ENCODE results near the gene MCHR1.

The MCHR1 gene

DNA sequence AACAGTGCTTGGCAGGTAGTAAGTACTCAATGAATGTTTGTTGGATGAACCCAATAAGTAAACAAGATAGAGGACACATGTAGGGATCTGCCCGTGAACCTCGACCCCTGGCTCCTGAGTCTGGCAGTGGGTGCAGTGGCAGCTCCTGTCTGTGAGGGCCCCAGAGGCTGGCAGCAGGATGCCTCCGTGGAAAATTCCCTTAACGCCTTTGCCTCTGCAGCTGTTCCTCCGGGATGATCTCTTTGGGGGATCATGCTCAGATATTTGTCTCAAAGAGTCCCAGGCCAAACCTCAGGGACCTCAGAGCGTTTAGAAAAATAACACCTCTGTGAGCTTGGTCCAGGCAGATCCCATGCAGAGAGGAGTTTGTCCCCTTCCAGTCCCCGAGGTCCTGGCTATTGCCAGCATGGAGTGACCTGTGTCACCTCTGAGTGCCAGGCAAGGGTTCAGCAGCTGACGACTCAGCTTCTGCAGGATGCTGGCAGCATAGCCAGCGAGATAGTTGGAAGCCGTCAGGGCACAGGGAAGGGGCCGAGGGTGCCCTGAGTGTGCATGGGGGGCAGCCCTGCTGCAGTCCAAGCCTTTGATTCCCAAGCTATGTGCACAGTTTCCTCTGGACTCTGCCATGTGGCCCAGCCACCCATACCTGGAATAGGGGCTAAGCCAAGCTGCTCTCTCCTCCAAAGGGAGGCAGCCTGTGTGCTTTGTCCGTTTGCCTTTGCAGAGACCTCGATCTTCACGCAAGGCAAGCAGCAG, 613 bp upstream of the MCHR1 start:
- TF ChIP-seq, protein P1, sequence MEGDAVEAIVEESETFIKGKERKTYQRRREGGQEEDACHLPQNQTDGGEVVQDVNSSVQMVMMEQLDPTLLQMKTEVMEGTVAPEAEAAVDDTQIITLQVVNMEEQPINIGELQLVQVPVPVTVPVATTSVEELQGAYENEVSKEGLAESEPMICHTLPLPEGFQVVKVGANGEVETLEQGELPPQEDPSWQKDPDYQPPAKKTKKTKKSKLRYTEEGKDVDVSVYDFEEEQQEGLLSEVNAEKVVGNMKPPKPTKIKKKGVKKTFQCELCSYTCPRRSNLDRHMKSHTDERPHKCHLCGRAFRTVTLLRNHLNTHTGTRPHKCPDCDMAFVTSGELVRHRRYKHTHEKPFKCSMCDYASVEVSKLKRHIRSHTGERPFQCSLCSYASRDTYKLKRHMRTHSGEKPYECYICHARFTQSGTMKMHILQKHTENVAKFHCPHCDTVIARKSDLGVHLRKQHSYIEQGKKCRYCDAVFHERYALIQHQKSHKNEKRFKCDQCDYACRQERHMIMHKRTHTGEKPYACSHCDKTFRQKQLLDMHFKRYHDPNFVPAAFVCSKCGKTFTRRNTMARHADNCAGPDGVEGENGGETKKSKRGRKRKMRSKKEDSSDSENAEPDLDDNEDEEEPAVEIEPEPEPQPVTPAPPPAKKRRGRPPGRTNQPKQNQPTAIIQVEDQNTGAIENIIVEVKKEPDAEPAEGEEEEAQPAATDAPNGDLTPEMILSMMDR (conservative IDR thresholded peaks at IDR 0.05; ENCODE audit: control insufficient read depth, insufficient read depth, low read depth, low read length): no peak
- H3K4me3 ChIP-seq (ENCODE audit: control insufficient read depth, low read depth, low read length): no peak overlapping the region

DNA sequence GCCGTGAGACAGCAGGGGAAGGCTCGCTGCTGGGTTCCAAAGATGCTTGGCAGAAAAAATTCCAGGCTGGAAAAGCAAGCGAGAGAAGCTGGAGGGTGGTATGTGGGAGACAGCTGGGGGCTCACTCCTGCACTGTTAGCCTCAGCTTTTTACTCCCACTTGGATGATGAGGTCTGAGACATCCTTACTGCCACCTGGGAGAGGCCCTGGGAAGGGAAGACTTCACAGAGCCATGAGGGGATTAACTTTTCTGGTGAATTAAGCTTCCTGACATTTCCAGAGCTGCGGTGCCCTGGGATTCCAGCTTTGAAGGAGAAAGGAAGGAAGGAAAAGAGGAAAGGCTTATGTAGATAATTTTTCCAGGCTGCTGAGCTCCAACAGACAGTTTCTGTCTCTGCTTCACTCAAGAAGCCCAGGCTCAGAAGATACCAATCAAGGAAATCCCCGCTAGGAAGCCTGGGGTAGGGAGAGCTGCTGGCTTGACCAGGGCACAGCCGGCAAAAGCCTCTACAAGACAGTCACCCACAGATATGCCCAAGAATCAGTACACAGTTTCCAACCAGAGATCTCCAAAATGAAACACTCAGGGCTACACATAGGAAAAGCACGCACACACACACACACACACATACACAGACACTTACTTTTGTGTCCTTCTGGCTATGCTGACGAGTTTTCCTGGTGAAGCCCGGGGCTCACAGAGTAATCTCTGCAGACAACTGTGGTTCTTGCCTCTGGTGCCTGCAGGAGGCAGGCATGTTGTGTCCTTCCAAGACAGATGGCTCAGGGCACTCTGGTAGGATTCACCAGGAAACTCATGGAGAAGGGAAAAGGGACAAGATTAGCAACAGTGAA, 907 bp downstream of the MCHR1 start:
- DNase-seq (ENCODE audit: low read depth): peak; percentile 15
- no peak overlapping the region for H3K4me3 ChIP-seq (ENCODE audit: control insufficient read depth, low read depth, low read length)
- TF ChIP-seq, protein P1 (conservative IDR thresholded peaks at IDR 0.05; ENCODE audit: control insufficient read depth, insufficient read depth, low read depth, low read length): peak; percentile 10

More for the DNA sequence above, 613 bp upstream of the MCHR1 start:
- DNase-seq (ENCODE audit: low read depth): no peak

DNA sequence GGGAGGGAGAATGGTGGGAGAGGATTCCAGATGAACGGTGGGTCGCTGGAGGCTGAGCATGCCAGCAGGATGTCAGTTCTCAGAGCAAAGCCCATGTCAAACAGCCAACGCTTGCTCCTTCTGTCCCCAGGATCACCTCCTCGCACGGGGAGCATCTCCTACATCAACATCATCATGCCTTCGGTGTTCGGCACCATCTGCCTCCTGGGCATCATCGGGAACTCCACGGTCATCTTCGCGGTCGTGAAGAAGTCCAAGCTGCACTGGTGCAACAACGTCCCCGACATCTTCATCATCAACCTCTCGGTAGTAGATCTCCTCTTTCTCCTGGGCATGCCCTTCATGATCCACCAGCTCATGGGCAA, 1.5 kb downstream of the MCHR1 start:
- H3K4me3 ChIP-seq (ENCODE audit: control insufficient read depth, low read depth, low read length): no peak overlapping the region
- DNase-seq (ENCODE audit: low read depth): no peak
- TF ChIP-seq, protein P1 (conservative IDR thresholded peaks at IDR 0.05; ENCODE audit: control insufficient read depth, insufficient read depth, low read depth, low read length): no peak

DNA sequence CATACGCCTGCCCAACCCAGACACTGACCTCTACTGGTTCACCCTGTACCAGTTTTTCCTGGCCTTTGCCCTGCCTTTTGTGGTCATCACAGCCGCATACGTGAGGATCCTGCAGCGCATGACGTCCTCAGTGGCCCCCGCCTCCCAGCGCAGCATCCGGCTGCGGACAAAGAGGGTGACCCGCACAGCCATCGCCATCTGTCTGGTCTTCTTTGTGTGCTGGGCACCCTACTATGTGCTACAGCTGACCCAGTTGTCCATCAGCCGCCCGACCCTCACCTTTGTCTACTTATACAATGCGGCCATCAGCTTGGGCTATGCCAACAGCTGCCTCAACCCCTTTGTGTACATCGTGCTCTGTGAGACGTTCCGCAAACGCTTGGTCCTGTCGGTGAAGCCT, 2.2 kb downstream of the MCHR1 start:
- no peak for DNase-seq (ENCODE audit: low read depth)
- H3K4me3 ChIP-seq (ENCODE audit: control insufficient read depth, low read depth, low read length): no peak overlapping the region
- TF ChIP-seq, protein P1 (conservative IDR thresholded peaks at IDR 0.05; ENCODE audit: control insufficient read depth, insufficient read depth, low read depth, low read length): no peak

DNA sequence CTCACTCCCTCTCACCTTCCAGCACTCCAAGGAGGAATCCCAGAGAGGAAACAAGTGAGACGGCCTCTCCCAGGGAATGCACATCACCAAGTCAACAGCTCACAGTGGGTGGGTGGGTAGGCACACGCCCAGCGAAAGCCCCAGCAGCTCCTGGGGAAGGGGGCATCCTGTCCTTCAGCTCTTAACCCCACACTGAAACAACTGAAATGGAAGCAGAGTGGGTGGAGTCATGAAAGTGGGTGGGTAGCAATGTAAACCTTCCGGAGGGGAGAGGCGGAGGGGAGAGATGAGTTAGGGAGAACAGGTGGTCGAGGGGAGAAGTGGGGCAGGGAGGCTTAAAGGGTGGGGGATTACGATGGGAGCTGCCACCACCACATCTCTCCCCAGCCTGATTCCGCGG, 5.4 kb downstream of the MCHR1 start:
- DNase-seq (ENCODE audit: low read depth): no peak
- H3K4me3 ChIP-seq (ENCODE audit: control insufficient read depth, low read depth, low read length): no peak overlapping the region
- TF ChIP-seq, protein P1 (conservative IDR thresholded peaks at IDR 0.05; ENCODE audit: control insufficient read depth, insufficient read depth, low read depth, low read length): no peak

DNA sequence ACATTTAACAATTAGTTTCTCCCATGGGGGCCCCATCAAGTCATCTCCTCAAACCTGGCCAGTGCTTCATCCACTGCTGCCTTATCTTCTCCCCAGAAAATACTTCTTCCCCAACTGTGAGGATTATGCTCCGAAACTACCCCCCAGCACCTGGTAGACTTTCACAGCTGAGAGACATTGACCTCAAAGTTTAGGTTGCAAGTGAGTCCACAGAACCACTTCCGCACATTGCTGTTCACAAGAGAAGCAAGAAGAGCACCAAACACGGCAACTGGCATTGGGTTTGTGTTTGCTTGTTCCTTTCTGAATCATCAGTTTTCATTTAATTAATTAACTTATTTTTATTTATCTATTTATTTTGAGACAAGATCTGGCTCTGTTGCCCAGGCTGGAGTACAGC, 6.1 kb downstream of the MCHR1 start:
- no peak overlapping the region for H3K4me3 ChIP-seq (ENCODE audit: control insufficient read depth, low read depth, low read length)
- no peak for DNase-seq (ENCODE audit: low read depth)
- TF ChIP-seq, protein P1 (conservative IDR thresholded peaks at IDR 0.05; ENCODE audit: control insufficient read depth, insufficient read depth, low read depth, low read length): no peak
